Measurements from ENCODE around the gene IL2RG. TPM values are rescaled to one million over a fixed set of nuclear protein-coding genes. Genes with fewer than 3 reads are reported as not detected.
A peak's percentile ranks its signal among the peaks of the same experiment; 100 is the strongest.

Gene IL2RG
- total RNA-seq, 4 donors from 2014 or later = 3.8 to 231 (median 44.0) TPM

DNA sequence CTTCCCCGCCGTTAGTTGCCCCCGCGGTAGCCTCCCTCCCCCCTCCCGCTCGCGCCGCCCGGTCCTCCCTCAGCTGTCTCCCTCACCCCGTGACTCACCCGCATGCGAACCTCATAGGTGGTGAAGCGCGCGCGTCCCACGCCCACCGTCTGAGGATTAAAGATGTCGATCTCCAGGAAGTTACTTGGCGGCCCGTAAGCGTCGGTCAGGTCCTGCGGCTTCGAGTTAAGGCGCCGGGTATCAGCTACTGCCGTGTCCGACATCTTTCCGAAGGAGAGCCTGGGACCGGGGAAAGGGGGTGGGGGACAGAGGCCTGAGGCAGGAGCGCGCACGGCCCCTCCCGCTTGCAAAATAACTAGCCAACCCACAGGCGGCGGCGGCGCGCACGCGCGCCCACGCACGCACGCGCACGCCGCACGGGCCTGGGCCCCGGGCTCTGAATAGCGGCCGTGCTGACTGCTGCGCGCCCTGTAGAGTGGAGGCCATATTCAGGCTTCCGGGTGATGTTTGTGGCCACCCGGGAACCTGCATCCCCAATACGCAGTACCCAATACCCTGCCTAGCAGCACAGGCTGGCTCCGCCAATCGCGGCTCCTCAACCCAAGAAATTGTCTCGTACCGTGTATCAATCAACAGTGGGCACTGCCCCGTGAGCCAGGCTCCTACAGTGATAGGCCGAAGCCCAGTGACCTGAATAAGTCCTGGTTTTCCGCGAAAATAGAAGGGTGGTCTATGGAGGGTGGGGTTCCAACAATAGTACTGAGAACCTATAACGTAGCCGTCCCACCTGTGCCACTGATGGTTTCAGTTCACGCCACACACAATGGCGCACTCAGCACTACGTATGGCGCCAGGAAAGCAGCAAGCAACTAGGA lies 43.1 kb downstream of the IL2RG start, which contains the start of gene SNX12:
TSS of gene SNX12 (minus strand) at position 291 of the 875 bp plus-strand sequence. CDS start at position 263, 28 bp downstream.
- 47% methylated on average over 53 of the region's 73 CpGs; no CpG with 5 or more reads in 1 of the 2 donors for WGBS, 2 donors (ENCODE audit: low coverage in 1 of 2)
- DNase-seq = peak; percentile 91
- H3K27ac ChIP-seq = peak within 1 kb of the TSS; percentile 84 to 89 (median 88)
- H3K9me3 ChIP-seq = no peaks in the 10 kb centered on the region
- TF ChIP-seq POLR2AphosphoS5 (IDR thresholded peaks at IDR 0.05) = peak in 2 of 3 donors; percentile 54 to 68
- TF ChIP-seq CTCF (IDR thresholded peaks at IDR 0.05) = peak in 2 of 5 experiments; percentile 54 to 79
- TF ChIP-seq POLR2A (IDR thresholded peaks at IDR 0.05) = peak; percentile 59
- TF ChIP-seq EP300 (IDR thresholded peaks at IDR 0.05; ENCODE audit: low read depth) = no peak
- H3K4me3 ChIP-seq = peak within 1 kb of the TSS; percentile 38 to 71 (median 58)
- H3K27me3 ChIP-seq = no peaks in the 10 kb centered on the region
- in situ Hi-C loops (cut with MboI; ENCODE audit: low pct_ligation_motif_present in 1 of 4, low pct_unique_long_range_greater_than_20kb in 1 of 4, low sequenced_read_pairs in 3 of 4) = no loop called here
- intact Hi-C loops (cut with DNase I; ENCODE audit: low total_unique reads) = no loop called here
- peaks cover 0 to 12% (median 0%) of the 10 kb centered on the region in 4 donors for H3K4me1 ChIP-seq
- H3K36me3 ChIP-seq = no peaks in the 10 kb centered on the region

DNA sequence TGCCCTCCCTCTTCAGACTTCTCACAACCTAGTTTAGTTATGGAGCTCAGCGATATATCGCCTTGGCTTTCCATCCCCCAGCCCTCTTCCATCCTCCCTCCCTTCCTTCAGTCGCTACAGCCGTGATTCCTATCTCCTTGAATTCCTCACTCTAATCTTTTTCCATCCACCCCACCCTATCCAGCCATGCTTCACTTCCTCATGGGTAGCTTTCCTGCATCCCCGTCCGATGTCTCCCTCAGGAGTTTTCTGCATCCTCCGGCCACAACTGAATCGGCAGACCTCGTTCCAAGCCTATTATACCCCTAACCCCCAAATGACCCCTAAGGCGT lies 43.7 kb downstream of the IL2RG start:
- no peak for DNase-seq
- peak overlapping the region; percentile 84 to 89 (median 88) for H3K27ac ChIP-seq
- intact Hi-C loops (cut with DNase I; ENCODE audit: low total_unique reads) (no loop called here), in situ Hi-C loops (cut with MboI; ENCODE audit: low pct_ligation_motif_present in 1 of 4, low pct_unique_long_range_greater_than_20kb in 1 of 4, low sequenced_read_pairs in 3 of 4) (no loop called here)
- peaks cover 0 to 12% (median 0%) of the 10 kb centered on the region in 4 donors for H3K4me1 ChIP-seq
- H3K9me3 ChIP-seq = no peaks in the 10 kb centered on the region
- H3K27me3 ChIP-seq = no peaks in the 10 kb centered on the region
- TF ChIP-seq EP300 (IDR thresholded peaks at IDR 0.05; ENCODE audit: low read depth) = no peak
- TF ChIP-seq POLR2AphosphoS5 (IDR thresholded peaks at IDR 0.05) = no peak
- TF ChIP-seq POLR2A (IDR thresholded peaks at IDR 0.05) = no peak
- TF ChIP-seq CTCF (IDR thresholded peaks at IDR 0.05) = no peak
- WGBS, 2 donors (ENCODE audit: low coverage in 1 of 2) = 0 to 31% methylated on average over 3 to 9 of the region's 10 CpGs
- H3K4me3 ChIP-seq = peak overlapping the region; percentile 38 to 71 (median 58)
- no peaks in the 10 kb centered on the region for H3K36me3 ChIP-seq

DNA sequence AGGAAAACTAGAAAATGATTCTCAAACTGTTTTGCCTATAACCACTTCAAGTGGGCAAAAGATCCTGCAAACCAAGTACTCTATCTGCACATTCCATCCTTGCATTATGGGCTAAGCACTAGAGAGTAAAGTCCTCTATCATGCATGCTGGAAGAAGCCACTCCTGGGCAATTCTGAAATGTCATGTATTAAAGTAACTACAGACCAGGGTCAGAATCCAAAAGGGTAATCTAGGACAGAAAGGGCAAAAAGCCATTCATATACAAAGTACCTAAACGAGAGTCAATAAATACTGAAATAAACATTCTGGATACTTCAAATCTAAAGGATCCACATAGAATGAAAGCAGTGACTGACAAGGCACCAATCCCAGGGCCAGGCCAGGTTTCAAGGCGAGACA lies 44.3 kb downstream of the IL2RG start:
- TF ChIP-seq POLR2A (IDR thresholded peaks at IDR 0.05) (no peak), EP300 (IDR thresholded peaks at IDR 0.05; ENCODE audit: low read depth) (no peak), CTCF (IDR thresholded peaks at IDR 0.05) (no peak), POLR2AphosphoS5 (IDR thresholded peaks at IDR 0.05) (no peak)
- H3K9me3 ChIP-seq = no peaks in the 10 kb centered on the region
- H3K36me3 ChIP-seq = no peaks in the 10 kb centered on the region
- DNase-seq = no peak
- H3K27me3 ChIP-seq = no peaks in the 10 kb centered on the region
- intact Hi-C loops (cut with DNase I; ENCODE audit: low total_unique reads) (no loop called here), in situ Hi-C loops (cut with MboI; ENCODE audit: low pct_ligation_motif_present in 1 of 4, low pct_unique_long_range_greater_than_20kb in 1 of 4, low sequenced_read_pairs in 3 of 4) (no loop called here)
- 34% methylated on average over 2 of the region's 2 CpGs; no CpG with 5 or more reads in 1 of the 2 donors for WGBS, 2 donors (ENCODE audit: low coverage in 1 of 2)
- peak overlapping the region in 3 of 4 donors; percentile 54 to 71 (median 62) for H3K4me3 ChIP-seq
- H3K27ac ChIP-seq = peak overlapping the region; percentile 84 to 89 (median 88)
- H3K4me1 ChIP-seq = peaks cover 0 to 12% (median 0%) of the 10 kb centered on the region in 4 donors

GRCh38 chrX:71060127-71060526 lies 51.2 kb downstream of the IL2RG start:
- Histone ChIP-seq H3K9me3 (no peaks in the 10 kb centered on the region), H3K27me3 (no peaks in the 10 kb centered on the region), H3K27ac (no peak overlapping the region), H3K4me1 (no peaks in the 10 kb centered on the region), H3K4me3 (no peak overlapping the region), H3K36me3 (no peaks in the 10 kb centered on the region)
- in situ Hi-C loops (cut with MboI; ENCODE audit: low pct_ligation_motif_present in 1 of 4, low pct_unique_long_range_greater_than_20kb in 1 of 4, low sequenced_read_pairs in 3 of 4) (no loop called here), intact Hi-C loops (cut with DNase I; ENCODE audit: low total_unique reads) (no loop called here)
- no peak for DNase-seq
- TF ChIP-seq POLR2AphosphoS5 (IDR thresholded peaks at IDR 0.05) (no peak), CTCF (IDR thresholded peaks at IDR 0.05) (no peak), EP300 (IDR thresholded peaks at IDR 0.05; ENCODE audit: low read depth) (no peak), POLR2A (IDR thresholded peaks at IDR 0.05) (no peak)

Measured in transverse colon (tissue), 4 donors.